Loucy (cell line): ENCODE data around the gene SUN2.

Source experiments
- H2AFZ ChIP-seq: fragments of 200-600 bp; sonication (generic); 2 replicates; pipeline ENCODE4 v1.6.0; 2016; ENCODE audit warnings: antibody characterized with exemption, mild to moderate bottlenecking, low read length, moderate library complexity
- H3F3A ChIP-seq: fragments of 200-600 bp; 2 replicates; pipeline ENCODE4 v1.6.0; 2016; ENCODE audit warnings: antibody characterized with exemption, low read depth, mild to moderate bottlenecking
- H3K27me3 ChIP-seq: fragments of 200-600 bp; sonication (generic); 2 replicates; pipeline ENCODE4 v1.6.1; 2014; ENCODE audit warnings: low read length, mild to moderate bottlenecking; ENCODE audit not compliant: insufficient read depth, poor library complexity, severe bottlenecking
- H3K36me3 ChIP-seq: fragments of 200-600 bp; sonication (generic); 2 replicates; pipeline ENCODE4 v1.6.1; 2016; ENCODE audit warnings: low read length; ENCODE audit not compliant: insufficient read depth
- H3K4me1 ChIP-seq: fragments of 200-600 bp; sonication (generic); 2 replicates; pipeline ENCODE4 v1.5.1; 2014; ENCODE audit warnings: low read length, mild to moderate bottlenecking; ENCODE audit not compliant: insufficient read depth, poor library complexity, severe bottlenecking
- H3K4me2 ChIP-seq: fragments of 200-600 bp; sonication (generic); 2 replicates; pipeline ENCODE4 v1.6.0; 2014; ENCODE audit warnings: antibody characterized with exemption, low read length, low read depth, mild to moderate bottlenecking; ENCODE audit not compliant: poor library complexity, severe bottlenecking
- H3K4me3 ChIP-seq: fragments of 200-600 bp; sonication (generic); 2 replicates; pipeline ENCODE4 v1.5.1; 2014; ENCODE audit warnings: low read length, mild to moderate bottlenecking, mixed read lengths; ENCODE audit not compliant: poor library complexity, severe bottlenecking
- H3K79me2 ChIP-seq: fragments of 200-600 bp; sonication (generic); 2 replicates; pipeline ENCODE4 v1.6.1; 2014; ENCODE audit warnings: low read length; ENCODE audit not compliant: insufficient read depth
- H3K9ac ChIP-seq: fragments of 200-600 bp; sonication (generic); 2 replicates; pipeline ENCODE4 v1.6.0; 2014; ENCODE audit warnings: mild to moderate bottlenecking, low read depth, low read length, moderate library complexity; ENCODE audit not compliant: poor library complexity, severe bottlenecking
- H3K9me2 ChIP-seq: fragments of 200-600 bp; sonication (generic); replicated peaks from 2 replicates; pipeline ENCODE4 v1.6.1; 2016; ENCODE audit warnings: low read depth, low read length, mixed read lengths
- H3K9me3 ChIP-seq: fragments of 200-600 bp; sonication (generic); 2 replicates; pipeline ENCODE4 v1.6.1; 2014; ENCODE audit warnings: mild to moderate bottlenecking, antibody characterized with exemption, low read length, low read depth; ENCODE audit not compliant: insufficient read depth
- H4K20me1 ChIP-seq: fragments of 200-600 bp; sonication (generic); 2 replicates; pipeline ENCODE4 v1.6.0; 2014; ENCODE audit warnings: antibody characterized with exemption, low read length, mild to moderate bottlenecking; ENCODE audit not compliant: insufficient read depth, poor library complexity, severe bottlenecking
- EZH2phosphoT487 ChIP-seq: fragments of 200-600 bp; IDR thresholded peaks from 2 replicates; pipeline ENCODE4 v1.6.1; 2018; ENCODE audit warnings: antibody characterized with exemption, mild to moderate bottlenecking, moderate library complexity, borderline replicate concordance
- TF ChIP-seq, protein P1 (sequence below): fragments of 200-600 bp; sonication (generic); conservative IDR thresholded peaks from 2 replicates; pipeline ENCODE4 v1.5.1; 2014; ENCODE audit warnings: mild to moderate bottlenecking, antibody characterized with exemption, low read length

SUN2 gene

DNA sequence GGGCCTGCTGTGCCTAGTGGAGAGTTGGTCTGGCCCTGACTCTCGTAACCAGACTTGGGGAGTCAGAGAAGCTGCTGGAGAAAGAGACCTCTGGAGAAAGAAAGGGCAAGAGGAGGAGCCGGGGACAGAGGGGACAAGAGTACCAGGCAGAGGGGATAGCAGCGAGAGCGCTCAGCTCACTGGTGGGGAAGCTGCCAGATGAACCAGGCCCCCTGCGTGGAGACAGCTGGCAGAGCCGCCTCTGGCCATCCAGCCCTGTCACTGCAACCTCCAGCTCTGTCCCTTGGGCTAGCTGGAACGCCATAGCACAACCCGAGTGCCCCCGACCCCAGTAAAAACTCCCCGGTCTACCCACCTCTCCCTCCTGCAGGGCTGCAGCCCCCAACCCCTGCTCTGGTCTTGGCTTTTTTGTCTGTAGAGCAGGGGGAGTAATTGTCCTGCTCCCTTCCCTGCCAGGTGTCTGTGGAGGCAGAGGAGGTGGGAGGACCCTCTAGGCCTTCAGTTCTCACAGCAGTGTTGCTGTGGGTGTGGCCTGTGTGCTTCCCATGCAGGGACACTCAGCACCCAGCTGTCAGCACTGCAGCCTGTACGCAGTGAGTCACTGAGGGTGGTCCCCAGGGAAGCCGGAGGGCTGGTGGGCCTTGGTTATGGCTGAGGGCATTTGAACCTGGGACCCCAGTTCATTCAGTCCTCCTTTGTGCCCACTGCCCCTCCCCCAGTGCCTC is 4.8 kb upstream of the SUN2 start:
- Histone ChIP-seq H3K4me1 (peaks cover 23% of the 10 kb centered on the region), H4K20me1 (no peaks in the 10 kb centered on the region), H3K9me3 (no peaks in the 10 kb centered on the region), H3K79me2 (peaks cover 24% of the 10 kb centered on the region), H3K4me3 (no peak overlapping the region), H3K9me2 (no peaks in the 10 kb centered on the region), H3K9ac (no peak overlapping the region), H3F3A (no peaks in the 10 kb centered on the region), H3K36me3 (no peaks in the 10 kb centered on the region), H3K27me3 (no peaks in the 10 kb centered on the region), H3K4me2 (no peak overlapping the region), H2AFZ (no peak overlapping the region)
- no peak for TF ChIP-seq EZH2phosphoT487
- TF ChIP-seq, protein P1, sequence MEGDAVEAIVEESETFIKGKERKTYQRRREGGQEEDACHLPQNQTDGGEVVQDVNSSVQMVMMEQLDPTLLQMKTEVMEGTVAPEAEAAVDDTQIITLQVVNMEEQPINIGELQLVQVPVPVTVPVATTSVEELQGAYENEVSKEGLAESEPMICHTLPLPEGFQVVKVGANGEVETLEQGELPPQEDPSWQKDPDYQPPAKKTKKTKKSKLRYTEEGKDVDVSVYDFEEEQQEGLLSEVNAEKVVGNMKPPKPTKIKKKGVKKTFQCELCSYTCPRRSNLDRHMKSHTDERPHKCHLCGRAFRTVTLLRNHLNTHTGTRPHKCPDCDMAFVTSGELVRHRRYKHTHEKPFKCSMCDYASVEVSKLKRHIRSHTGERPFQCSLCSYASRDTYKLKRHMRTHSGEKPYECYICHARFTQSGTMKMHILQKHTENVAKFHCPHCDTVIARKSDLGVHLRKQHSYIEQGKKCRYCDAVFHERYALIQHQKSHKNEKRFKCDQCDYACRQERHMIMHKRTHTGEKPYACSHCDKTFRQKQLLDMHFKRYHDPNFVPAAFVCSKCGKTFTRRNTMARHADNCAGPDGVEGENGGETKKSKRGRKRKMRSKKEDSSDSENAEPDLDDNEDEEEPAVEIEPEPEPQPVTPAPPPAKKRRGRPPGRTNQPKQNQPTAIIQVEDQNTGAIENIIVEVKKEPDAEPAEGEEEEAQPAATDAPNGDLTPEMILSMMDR, result no peak

DNA sequence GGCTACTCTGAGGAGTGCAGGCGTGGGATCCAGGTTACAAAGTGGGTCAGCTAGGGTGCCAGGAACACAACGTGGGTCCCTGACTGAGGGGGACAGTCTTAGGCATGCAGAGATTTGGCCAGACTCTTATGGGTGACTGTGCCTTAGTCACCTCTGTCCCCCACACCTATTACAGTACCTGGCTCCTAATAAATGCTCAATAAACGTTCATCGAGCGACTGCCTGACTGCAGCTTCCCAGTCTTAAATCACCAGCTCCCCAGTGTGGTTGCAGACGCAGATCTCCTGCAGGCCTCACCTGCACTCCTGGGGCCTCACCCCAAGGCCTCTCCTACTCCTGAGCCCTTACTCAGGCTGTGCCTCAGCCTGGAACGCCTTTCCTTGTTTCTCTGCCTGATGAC is 3.2 kb upstream of the SUN2 start:
- Histone ChIP-seq H4K20me1 (peaks cover 11% of the 10 kb centered on the region), H3K9me2 (no peaks in the 10 kb centered on the region), H3K4me2 (no peak overlapping the region), H3F3A (no peaks in the 10 kb centered on the region), H2AFZ (no peak overlapping the region), H3K4me3 (no peak overlapping the region), H3K4me1 (peaks cover 30% of the 10 kb centered on the region), H3K9ac (no peak overlapping the region), H3K27me3 (no peaks in the 10 kb centered on the region), H3K9me3 (no peaks in the 10 kb centered on the region), H3K36me3 (no peaks in the 10 kb centered on the region), H3K79me2 (peaks cover 39% of the 10 kb centered on the region)
- TF ChIP-seq, protein P1, result no peak
- TF ChIP-seq EZH2phosphoT487, result no peak

DNA sequence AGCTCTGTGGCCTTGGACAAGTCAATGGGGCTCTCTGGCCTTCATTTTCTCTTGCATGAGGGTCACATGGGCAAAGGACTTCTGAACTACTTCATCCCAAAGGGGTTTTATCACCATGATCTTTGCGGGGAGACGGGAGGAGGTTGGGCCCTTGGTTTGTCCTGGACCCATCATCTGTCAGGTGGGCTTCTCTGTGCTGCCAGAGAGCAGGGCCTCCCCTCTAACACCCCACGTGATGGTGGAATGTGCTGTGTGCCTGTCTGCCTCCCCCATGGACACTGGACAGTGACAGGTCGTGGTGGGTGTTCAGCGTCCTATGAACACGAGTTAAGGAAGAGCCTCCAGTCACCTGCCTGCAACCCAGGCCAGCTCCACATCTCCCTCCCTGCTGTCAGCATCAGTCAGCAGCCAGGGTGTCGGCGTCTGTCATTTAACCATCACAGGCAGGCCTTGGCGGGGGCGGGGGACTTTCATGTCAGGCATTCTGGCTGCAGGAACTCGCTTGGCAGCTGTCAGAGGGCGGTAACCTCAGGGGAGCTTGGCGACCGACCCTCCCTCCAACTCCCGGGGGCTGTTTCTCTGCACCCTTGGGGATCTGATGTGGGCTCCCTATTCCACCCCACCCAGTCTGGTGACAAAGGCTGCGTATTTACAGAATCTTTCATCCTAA is 2.6 kb upstream of the SUN2 start:
- Histone ChIP-seq H3K9ac (peak overlapping the region; percentile 96), H3K9me3 (no peaks in the 10 kb centered on the region), H3K4me1 (peaks cover 35% of the 10 kb centered on the region), H3K36me3 (no peaks in the 10 kb centered on the region), H2AFZ (no peak overlapping the region), H3K4me3 (peak overlapping the region; percentile 95), H3K9me2 (no peaks in the 10 kb centered on the region), H3F3A (no peaks in the 10 kb centered on the region), H3K4me2 (peak overlapping the region; percentile 86), H3K79me2 (peaks cover 45% of the 10 kb centered on the region), H3K27me3 (no peaks in the 10 kb centered on the region), H4K20me1 (peaks cover 17% of the 10 kb centered on the region)
- TF ChIP-seq, protein P1, result no peak
- no peak for TF ChIP-seq EZH2phosphoT487
